ENCODE measurements around the gene BAIAP2L2.

- TF ChIP-seq REST (IDR thresholded peaks at IDR 0.05; ENCODE audit: insufficient replicate concordance, low read depth) (no peak), CTCF (IDR thresholded peaks at IDR 0.05; ENCODE audit: insufficient read depth, low read length) (no peak), SPI1 (IDR thresholded peaks at IDR 0.05; ENCODE audit: borderline replicate concordance, low read depth) (no peak), GABPA (IDR thresholded peaks at IDR 0.05; ENCODE audit: low read depth) (no peak), POLR2AphosphoS5 (IDR thresholded peaks at IDR 0.05; ENCODE audit: low read depth) (no peak)
Observed at GRCh38 chr22:38075105-38075825, 35.2 kb downstream of the BAIAP2L2 start.

Measured in HL-60 (cell line).